Effector memory CD8-positive, alpha-beta T cell (primary cell): Measurements from ENCODE around the gene GLB1L2.

Experiments
- ATAC-seq: fragments of 150-1000 bp; cut with Tn5 transposase; replicated peaks from 2 replicates; pipeline ENCODE4 v1.10.0; 2021; ENCODE audit warnings: mild to moderate bottlenecking, moderate library complexity
- DNase-seq, 3 experiments: peaks; one replicate each; pipeline ENCODE4 v3.0.0; 2021
- H3K27ac Mint-ChIP-seq, 2 donors: one replicate each; pipeline ENCODE4 v1.8.0; 2022; ENCODE audit warnings: mild to moderate bottlenecking in 2 of 2, mixed read lengths in 2 of 2, moderate library complexity in 2 of 2
- H3K27me3 Mint-ChIP-seq, 2 donors: one replicate each; pipeline ENCODE4 v1.8.0; 2022; ENCODE audit warnings: mixed read lengths in 2 of 2
- H3K36me3 Mint-ChIP-seq: one replicate; pipeline ENCODE4 v1.8.0; 2022; ENCODE audit warnings: mild to moderate bottlenecking, moderate library complexity, mixed read lengths; ENCODE audit not compliant: insufficient read depth
- H3K4me1 Mint-ChIP-seq, 2 donors: one replicate each; pipeline ENCODE4 v1.8.0; 2022; ENCODE audit warnings: low read depth in 2 of 2, mixed read lengths in 2 of 2
- H3K4me3 Mint-ChIP-seq, 2 donors: one replicate each; pipeline ENCODE4 v1.8.0; 2022; ENCODE audit warnings: mild to moderate bottlenecking in 2 of 2, mixed read lengths in 2 of 2, moderate library complexity in 2 of 2
- H3K9me3 Mint-ChIP-seq, 2 donors: one replicate each; pipeline ENCODE4 v1.8.0; 2022; ENCODE audit warnings: mixed read lengths in 2 of 2

GLB1L2 gene

DNA sequence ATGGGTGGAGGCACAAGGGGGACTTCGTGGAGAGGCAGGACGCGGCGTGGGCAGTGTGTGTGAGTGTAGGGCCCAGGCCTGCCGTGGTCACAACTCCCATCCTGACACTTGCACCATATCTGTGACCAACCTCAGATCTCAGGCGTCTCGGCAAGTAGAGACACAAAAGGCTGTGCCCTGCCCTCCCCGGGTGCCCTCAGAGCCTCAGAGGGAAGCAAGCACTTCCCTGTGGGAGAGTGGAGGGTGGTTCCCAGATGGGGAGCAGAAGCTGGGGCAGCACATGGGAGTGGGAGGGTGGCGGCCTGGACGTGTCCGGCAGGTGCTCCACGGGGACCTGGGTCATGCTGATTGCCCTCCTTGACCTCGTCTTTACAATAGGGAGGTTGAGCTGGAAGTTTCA lies 59.9 kb downstream of the GLB1L2 start:
- Mint-ChIP-seq H3K36me3 (peaks cover 9% of the 10 kb centered on the region), H3K9me3 (no peaks in the 10 kb centered on the region), H3K27ac (no peak overlapping the region), H3K4me3 (no peak overlapping the region), H3K4me1 (peaks cover 25 to 33% of the 10 kb centered on the region in 2 donors), H3K27me3 (peaks cover 0 to 64% of the 10 kb centered on the region in 2 donors)
- ATAC-seq (no peak), DNase-seq (no peak)

GRCh38 chr11:134392953-134393615 lies 61.3 kb downstream of the GLB1L2 start:
- Mint-ChIP-seq H3K9me3 (no peaks in the 10 kb centered on the region), H3K4me3 (no peak overlapping the region), H3K4me1 (peaks cover 12 to 24% of the 10 kb centered on the region in 2 donors), H3K36me3 (peaks cover 9% of the 10 kb centered on the region), H3K27me3 (peaks cover 0 to 69% of the 10 kb centered on the region in 2 donors), H3K27ac (no peak overlapping the region)
- DNase-seq: no peak
- ATAC-seq: no peak

- H3K36me3 Mint-ChIP-seq: peaks cover 11% of the 10 kb centered on the region
- peaks cover 0 to 74% of the 10 kb centered on the region in 2 donors for H3K27me3 Mint-ChIP-seq
- no peaks in the 10 kb centered on the region for H3K9me3 Mint-ChIP-seq
- peaks cover 10 to 21% of the 10 kb centered on the region in 2 donors for H3K4me1 Mint-ChIP-seq
- DNase-seq: no peak
- no peak overlapping the region for H3K4me3 Mint-ChIP-seq
- ATAC-seq: no peak
- H3K27ac Mint-ChIP-seq: no peak overlapping the region
Observed at GRCh38 chr11:134393638-134394037, 61.9 kb downstream of the GLB1L2 start.

GRCh38 chr11:134394311-134394710 lies 62.5 kb downstream of the GLB1L2 start:
- Mint-ChIP-seq H3K27ac (no peak overlapping the region), H3K4me3 (no peak overlapping the region), H3K9me3 (no peaks in the 10 kb centered on the region), H3K27me3 (peaks cover 0 to 74% of the 10 kb centered on the region in 2 donors), H3K36me3 (peaks cover 8% of the 10 kb centered on the region), H3K4me1 (peaks cover 7 to 23% of the 10 kb centered on the region in 2 donors)
- ATAC-seq (no peak), DNase-seq (no peak)

- no peak for ATAC-seq
- H3K4me1 Mint-ChIP-seq: peaks cover 8 to 22% of the 10 kb centered on the region in 2 donors
- H3K9me3 Mint-ChIP-seq: no peaks in the 10 kb centered on the region
- H3K36me3 Mint-ChIP-seq: peaks cover 10% of the 10 kb centered on the region
- peaks cover 0 to 72% of the 10 kb centered on the region in 2 donors for H3K27me3 Mint-ChIP-seq
- no peak overlapping the region for H3K27ac Mint-ChIP-seq
- H3K4me3 Mint-ChIP-seq: no peak overlapping the region
- DNase-seq: no peak
Observed at GRCh38 chr11:134395002-134395401, 63.2 kb downstream of the GLB1L2 start.

DNA sequence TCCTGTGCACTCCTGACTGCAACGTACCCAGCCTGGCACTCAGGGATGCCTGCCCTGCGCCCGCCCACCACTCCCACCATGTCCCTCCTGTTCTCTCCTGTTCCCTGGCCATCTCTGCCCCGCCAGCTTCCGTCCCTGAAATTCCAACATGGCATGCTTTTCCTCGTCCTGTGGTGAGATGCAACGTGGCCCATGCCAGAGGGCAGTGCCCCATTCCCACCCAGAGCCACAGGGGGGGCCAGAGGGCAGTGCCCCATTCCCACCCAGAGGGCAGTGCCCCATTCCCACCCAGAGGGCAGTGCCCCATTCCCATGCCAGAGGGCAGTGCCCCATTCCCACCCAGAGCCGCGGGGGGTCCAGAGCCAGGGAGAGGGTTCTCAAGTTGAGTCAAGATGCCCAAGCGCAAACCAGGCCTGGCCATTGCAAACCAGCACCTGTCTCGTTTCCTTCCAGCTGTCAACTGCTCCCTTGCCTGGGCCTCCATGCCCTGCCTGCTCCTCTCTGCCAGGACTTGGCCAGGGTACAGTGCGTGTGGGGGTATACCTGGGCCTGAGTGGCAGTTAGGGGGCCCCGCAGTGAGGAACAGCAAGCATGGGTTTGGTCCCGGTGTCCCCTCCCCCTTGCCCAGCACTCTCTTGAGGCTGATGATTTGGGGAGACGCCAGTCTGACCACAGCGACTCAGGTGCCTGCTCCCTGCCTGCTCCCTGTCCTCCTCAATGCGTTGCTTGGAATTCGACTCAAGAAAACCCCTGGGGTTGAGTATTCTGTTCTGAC lies 65.7 kb downstream of the GLB1L2 start:
- Mint-ChIP-seq H3K27ac (no peak overlapping the region), H3K9me3 (no peaks in the 10 kb centered on the region), H3K36me3 (peaks cover 11% of the 10 kb centered on the region), H3K4me1 (peaks cover 16 to 27% of the 10 kb centered on the region in 2 donors), H3K27me3 (peaks cover 0 to 72% of the 10 kb centered on the region in 2 donors), H3K4me3 (no peak overlapping the region)
- no peak for DNase-seq
- ATAC-seq: no peak

- Mint-ChIP-seq H3K27me3 (peaks cover 0 to 69% of the 10 kb centered on the region in 2 donors), H3K9me3 (no peaks in the 10 kb centered on the region), H3K4me1 (peaks cover 19 to 29% of the 10 kb centered on the region in 2 donors), H3K36me3 (peaks cover 8% of the 10 kb centered on the region), H3K27ac (no peak overlapping the region), H3K4me3 (no peak overlapping the region)
- ATAC-seq: no peak
- no peak for DNase-seq
Observed at GRCh38 chr11:134398079-134398444, 66.3 kb downstream of the GLB1L2 start.

GRCh38 chr11:134398644-134399292 lies 67.0 kb downstream of the GLB1L2 start:
- H3K4me3 Mint-ChIP-seq: no peak overlapping the region
- no peaks in the 10 kb centered on the region for H3K9me3 Mint-ChIP-seq
- H3K4me1 Mint-ChIP-seq: peaks cover 19 to 29% of the 10 kb centered on the region in 2 donors
- H3K27me3 Mint-ChIP-seq: peaks cover 0 to 62% of the 10 kb centered on the region in 2 donors
- ATAC-seq (no peak), DNase-seq (no peak)
- H3K36me3 Mint-ChIP-seq: peaks cover 8% of the 10 kb centered on the region
- H3K27ac Mint-ChIP-seq: no peak overlapping the region

GRCh38 chr11:134399293-134399654 lies 67.5 kb downstream of the GLB1L2 start:
- ATAC-seq (no peak), DNase-seq (no peak)
- Mint-ChIP-seq H3K9me3 (no peaks in the 10 kb centered on the region), H3K4me3 (no peak overlapping the region), H3K4me1 (peaks cover 19 to 26% of the 10 kb centered on the region in 2 donors), H3K36me3 (peaks cover 8% of the 10 kb centered on the region), H3K27ac (no peak overlapping the region), H3K27me3 (peaks cover 0 to 59% of the 10 kb centered on the region in 2 donors)

DNA sequence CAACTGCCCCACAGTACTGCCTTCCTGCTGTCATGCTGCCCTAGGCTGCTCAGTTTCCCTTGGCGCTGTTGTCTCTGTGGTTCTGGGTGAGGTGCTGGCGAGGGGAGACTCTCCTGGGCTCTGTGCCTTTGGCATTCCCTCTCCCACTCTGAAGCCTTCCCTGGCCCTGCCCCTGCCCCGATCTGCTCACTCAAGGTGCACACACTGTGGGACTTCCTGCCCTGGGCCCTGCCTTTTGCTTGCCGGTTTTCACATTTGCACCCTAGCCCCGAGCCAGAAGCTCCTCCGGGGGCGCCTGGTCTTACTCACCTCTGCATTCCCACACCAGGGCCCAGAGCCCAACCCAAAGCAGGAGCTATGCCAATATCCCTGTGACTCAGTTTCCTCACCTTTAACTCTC lies 68.2 kb downstream of the GLB1L2 start:
- peaks cover 19 to 23% of the 10 kb centered on the region in 2 donors for H3K4me1 Mint-ChIP-seq
- peaks cover 0 to 64% of the 10 kb centered on the region in 2 donors for H3K27me3 Mint-ChIP-seq
- DNase-seq (no peak), ATAC-seq (no peak)
- H3K36me3 Mint-ChIP-seq: peaks cover 8% of the 10 kb centered on the region
- peak overlapping the region in 1 of 2 donors; percentile 60 for H3K27ac Mint-ChIP-seq
- H3K9me3 Mint-ChIP-seq: no peaks in the 10 kb centered on the region
- no peak overlapping the region for H3K4me3 Mint-ChIP-seq

DNA sequence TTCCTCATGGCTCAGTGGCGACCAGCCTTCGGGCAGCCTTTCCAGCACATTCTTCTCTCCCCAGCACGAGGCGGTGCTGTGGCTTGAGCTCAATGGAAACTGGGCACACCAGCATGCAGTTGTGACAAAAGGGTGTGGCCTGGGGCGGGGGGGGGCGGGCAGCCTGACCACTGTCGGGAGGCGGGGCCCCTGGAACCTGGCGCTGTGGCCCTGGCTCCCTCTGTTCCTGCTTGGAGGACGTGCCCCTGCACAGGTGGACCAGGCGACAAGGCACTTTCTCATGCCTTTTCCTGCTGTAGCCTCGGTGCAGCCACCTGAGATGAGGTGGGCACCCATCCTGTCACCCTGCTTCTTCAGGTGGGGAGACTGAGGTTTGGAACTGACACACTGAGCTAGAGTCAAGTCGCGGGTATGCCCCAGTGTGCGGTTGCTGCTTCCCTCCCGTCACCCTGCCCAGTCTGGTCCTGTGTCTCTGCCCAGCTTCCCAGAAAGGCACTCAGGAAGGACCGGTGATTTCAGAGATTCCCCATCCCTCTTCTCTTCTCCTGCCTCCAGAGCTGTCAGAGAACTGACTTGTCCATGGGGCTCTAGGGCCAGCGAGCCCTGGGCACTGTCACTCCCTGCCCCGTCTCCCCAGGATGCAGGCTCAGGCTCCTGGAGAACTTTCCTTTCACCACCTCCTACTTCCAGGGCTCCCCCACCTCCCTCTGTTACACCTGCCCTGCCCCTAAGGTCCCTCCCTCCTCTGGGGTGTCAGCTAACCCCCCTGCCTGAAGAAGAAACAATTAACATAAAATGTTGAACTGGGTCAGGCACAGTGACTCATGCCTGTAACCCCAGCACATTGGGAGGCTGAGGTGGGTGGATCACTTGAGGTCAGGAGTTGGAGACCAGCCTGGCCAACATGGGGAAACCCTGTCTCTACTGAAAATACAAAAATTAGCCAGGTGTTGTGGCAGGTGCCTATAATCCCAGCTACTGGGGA lies 70.3 kb downstream of the GLB1L2 start:
- peaks cover 10% of the 10 kb centered on the region for H3K36me3 Mint-ChIP-seq
- peaks cover 0 to 76% of the 10 kb centered on the region in 2 donors for H3K27me3 Mint-ChIP-seq
- peak overlapping the region in 1 of 2 donors; percentile 50 for H3K27ac Mint-ChIP-seq
- H3K9me3 Mint-ChIP-seq: no peaks in the 10 kb centered on the region
- peak; percentile 77 for ATAC-seq
- DNase-seq: no peak
- peak overlapping the region; percentile 18 to 39 for H3K4me3 Mint-ChIP-seq
- H3K4me1 Mint-ChIP-seq: peaks cover 25 to 31% of the 10 kb centered on the region in 2 donors

DNA sequence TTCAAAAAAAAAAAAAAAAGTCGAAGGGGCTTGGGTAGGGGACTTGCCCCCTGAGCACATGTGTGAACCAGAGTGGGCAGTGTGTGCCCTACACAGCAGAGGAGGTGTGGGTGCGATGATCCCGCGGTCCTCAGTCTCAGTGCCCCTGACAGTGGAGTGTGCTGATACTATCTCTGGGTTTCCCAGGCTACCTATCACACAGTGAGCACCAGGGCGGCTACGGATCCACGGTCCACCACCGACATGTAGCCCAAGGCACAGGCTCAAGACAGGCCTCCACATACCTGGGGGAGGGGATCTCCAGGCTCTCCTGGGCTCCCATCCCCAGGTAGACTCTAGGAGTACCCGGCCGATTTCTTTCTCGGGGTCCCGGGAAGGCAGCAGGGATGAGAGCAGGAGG lies 71.1 kb downstream of the GLB1L2 start:
- peak overlapping the region in 1 of 2 donors; percentile 50 for H3K27ac Mint-ChIP-seq
- H3K4me1 Mint-ChIP-seq: peaks cover 29 to 35% of the 10 kb centered on the region in 2 donors
- H3K9me3 Mint-ChIP-seq: no peaks in the 10 kb centered on the region
- H3K27me3 Mint-ChIP-seq: peaks cover 0 to 76% of the 10 kb centered on the region in 2 donors
- DNase-seq (no peak), ATAC-seq (no peak)
- H3K36me3 Mint-ChIP-seq: peaks cover 9% of the 10 kb centered on the region
- H3K4me3 Mint-ChIP-seq: peak overlapping the region; percentile 18 to 39
